HG03039 (cell line): ENCODE measurements around the gene CACNA1G.

Experiments used
- ATAC-seq: cut with Tn5 transposase; IDR thresholded peaks from one replicate; pipeline ENCODE4 v1.9.1; 2021; ENCODE audit warnings: mild to moderate bottlenecking, moderate library complexity; ENCODE audit not compliant: unreplicated experiment

Gene CACNA1G

DNA sequence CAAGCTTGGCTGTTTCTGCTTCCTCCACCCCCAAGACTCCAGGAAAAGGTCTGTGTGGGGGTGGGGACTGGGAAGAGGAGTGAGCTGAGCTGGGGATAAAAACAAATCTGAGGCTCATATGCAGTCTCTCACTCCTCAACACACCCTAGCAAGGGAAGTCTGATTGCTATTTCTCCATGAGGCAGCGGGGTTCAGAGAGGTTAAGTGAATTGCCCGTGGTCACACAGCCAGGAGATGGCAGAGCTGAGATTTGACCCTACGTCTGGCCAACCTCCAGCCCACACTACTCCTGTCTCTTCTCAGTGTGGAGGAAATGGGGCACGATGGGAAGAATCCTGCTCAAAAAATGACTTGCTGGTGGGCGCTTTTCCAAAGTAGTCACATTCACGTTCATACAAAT lies 69.4 kb downstream of the CACNA1G start:
- ATAC-seq = no peak

GRCh38 chr17:50630524-50631194 lies 70.1 kb downstream of the CACNA1G start:
- ATAC-seq = no peak

DNA sequence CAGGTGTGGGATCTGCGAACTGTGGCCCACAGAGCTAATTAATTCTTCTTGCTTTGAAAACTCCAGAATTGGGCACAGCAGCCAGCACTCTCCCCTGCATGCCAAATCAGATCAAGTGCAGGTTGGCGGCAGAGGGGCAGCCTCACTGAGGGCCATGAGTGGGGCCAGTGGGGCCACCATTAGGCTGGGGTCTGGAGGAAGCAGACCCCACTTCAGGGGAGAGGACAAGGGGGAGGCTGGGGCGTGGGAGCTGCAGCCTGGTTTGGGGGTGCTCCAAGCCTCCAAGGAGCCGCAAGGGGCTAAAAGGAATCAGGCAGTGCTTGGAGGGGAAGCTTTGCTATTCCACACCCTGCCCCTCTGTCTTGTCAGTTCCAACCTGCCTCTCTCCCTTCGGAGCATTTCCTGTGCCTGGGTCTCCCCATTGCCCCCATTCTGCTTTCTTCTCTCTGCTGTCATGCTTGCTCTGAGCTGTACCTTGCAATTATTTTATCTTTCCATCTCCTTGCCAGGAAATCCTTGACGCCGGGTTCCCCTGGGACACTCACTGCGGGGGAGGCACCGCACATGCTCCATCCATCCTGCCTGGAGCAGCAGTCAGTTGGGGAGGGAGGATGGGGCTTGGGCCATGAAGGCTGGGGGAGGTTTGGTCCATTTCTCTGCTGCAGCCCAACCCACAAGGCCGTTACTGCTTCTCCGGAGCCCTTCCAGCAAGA lies 70.8 kb downstream of the CACNA1G start:
- ATAC-seq = no peak

GRCh38 chr17:50631908-50632571 lies 71.5 kb downstream of the CACNA1G start:
- ATAC-seq = no peak

DNA sequence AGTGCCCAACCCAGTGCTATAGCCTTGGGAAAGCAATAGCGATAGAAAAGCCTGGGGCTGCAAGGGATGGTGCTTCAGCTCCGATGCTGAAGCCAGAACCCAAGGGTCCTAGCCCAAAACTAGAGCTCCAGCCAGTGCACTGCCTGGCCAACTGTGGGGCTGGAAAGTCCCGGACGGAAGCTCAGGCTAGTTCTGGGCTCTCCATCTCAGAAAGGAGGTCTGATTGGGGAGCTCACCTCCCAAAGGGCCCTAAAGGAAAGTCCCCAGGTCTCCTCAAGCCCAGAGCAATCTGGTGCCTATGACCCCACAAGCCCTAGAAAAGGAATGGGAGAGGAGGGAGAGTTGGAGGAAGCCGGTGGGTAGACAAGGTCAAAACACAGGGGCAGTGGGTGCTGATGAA lies 72.1 kb downstream of the CACNA1G start:
- no peak for ATAC-seq

DNA sequence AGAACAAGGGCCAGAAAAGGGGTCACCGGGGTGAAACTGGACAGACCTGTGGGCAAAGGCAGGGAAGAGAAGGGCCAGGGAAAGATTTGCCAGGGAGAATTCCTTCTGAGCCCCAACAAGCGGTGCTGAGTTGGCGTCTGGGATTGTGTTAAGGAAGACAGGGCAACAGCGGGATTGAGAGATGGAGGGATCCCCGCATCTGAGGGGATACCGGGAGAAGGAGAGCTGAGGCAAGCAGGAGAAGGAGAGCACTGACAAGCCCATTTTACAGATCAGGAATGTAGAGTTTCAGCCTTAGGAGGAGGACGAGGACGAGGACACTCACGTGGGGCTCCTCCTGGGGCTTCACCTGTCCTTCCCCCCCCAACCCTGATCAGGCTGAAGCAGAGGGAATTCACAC lies 73.2 kb downstream of the CACNA1G start:
- ATAC-seq = no peak

- no peak for ATAC-seq
Observed at GRCh38 chr17:50634224-50634914, 73.9 kb downstream of the CACNA1G start, which contains the start of gene ABCC3. ABCC3 (plus strand) TSS chr17:50634881; CDS start chr17:50634937, 56 bp downstream.

DNA sequence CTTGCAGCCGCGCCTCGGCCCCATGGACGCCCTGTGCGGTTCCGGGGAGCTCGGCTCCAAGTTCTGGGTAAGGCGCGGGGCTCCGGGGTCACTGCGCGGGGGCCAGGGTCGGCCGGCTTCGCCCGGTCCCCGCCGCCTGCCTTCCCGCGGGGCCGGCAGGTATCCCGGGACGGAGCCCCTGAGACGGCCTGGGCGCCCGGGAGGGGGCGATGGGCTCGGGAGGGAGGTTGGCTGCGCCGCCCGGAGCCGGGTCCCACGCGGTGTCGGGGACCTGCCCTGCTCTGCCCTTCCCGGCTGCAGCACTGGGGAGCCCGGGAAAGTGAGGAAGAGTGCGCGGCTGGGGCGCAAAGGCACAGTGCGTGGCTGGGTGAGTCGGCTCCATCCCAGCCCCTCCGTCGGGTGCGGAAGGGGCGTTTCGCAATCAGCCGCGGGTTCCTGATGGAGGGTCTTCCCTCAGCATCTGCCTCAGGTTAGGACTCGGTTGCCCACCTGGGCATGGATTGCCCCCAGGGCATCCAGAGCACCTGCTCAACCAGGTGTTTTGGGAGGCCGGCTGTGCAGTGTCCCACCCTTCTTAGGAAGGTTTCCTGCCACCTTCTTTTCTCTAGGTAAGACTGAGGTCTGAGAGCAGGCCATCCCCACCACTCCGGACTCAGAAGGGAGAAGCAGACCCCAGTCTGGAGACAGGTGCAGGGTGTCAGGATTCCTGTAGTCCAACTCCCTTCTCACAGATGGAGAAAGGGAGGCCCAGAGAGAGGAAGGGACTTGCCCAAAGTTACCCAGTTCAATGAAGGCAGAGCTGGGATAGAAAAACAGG lies 74.6 kb downstream of the CACNA1G start:
- ATAC-seq = no peak

GRCh38 chr17:50635732-50635981 lies 75.1 kb downstream of the CACNA1G start:
- no peak for ATAC-seq

GRCh38 chr17:50635982-50636803 lies 75.7 kb downstream of the CACNA1G start:
- ATAC-seq = no peak

DNA sequence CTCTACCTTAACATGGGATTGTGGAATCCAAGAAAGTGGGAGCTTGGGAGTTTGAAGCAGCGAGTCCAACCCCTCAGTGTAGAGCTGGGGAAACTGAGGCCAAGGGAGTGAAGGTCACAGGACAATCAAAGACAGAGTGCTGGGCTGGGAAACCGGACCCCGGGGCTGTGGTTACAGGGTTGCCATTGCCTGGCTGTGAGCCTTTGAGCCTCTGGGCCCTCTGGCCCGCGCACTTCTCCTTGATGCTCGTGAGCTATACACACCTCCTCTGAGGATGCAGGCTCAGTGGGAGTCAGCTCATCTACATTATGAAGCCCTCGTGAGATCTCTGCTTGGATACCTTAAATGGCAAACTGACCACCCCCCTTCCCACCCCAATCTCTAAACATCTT lies 76.3 kb downstream of the CACNA1G start:
- ATAC-seq = no peak

DNA sequence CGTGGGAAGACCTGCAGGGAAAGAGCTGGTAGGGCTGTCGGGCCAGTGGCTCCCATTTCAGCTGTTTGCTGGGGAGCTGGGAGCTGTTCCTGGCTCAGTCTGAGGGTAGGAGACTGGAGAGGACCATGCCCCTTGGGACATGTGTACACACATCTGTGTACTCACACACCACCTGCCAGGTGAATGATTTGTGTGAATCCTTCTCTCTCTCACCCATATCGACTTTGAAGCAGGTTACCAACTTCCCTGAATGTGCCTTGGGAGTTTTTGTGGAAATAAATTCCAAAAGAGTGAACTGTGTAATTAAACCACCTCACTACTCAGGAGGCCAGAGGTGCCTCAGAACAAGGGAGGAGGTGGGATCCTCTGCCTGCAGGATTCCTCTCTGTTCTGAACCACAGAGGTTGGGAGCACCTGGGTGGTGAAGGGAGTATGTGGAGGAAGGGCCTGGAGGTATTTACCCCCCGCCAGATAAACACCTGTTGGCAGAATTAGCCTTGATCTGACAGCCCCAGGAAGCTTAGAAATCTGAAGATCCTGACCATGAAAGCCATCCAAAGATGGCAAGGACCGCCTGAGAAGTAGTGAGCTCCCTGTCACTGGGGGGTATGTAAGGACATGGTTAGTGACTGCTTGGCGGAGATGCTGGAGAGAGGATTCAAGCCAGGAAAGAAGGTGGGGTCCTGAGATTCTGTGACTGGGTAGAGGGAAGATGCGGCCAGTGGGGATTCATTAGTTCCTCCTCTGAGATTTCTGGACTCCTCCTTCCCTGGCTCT lies 77.5 kb downstream of the CACNA1G start:
- no peak for ATAC-seq

- no peak for ATAC-seq
Observed at GRCh38 chr17:50638606-50638965, 78.1 kb downstream of the CACNA1G start.

- no peak for ATAC-seq
Observed at GRCh38 chr17:50638966-50639713, 78.6 kb downstream of the CACNA1G start.

DNA sequence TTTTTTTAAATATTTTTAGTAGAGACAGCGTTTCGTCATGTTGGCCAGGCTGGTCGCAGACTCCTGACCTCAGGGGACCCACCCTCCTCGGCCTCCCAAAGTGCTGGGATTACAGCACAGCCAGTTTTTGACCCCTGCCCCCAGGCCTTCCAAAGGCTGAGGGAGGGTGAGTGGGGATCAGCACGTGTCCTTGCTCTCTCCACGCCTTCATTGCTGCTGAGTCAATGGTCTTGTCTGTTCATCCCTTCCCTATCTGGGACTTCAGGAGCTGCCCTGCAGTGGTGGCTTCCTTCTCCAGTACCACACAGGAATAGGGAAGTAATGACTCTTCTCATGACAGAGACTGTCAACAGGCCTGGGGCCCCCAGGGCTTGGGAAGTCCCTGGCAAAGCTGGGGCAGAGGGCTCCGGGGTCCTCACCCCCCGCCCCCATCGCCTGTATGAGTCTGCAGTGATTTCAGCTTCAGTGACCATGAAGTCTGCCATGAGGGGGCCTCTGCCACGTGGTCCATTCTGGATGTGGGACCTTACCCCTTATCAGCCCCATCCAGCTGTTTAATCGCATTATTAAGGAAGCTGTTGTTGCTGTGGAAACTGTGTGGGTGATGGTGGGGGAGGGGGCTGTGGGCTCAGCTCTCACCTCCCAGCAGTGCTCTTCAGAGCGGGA lies 80.3 kb downstream of the CACNA1G start:
- no peak for ATAC-seq

- no peak for ATAC-seq
Observed at GRCh38 chr17:50641357-50641756, 80.8 kb downstream of the CACNA1G start.

- ATAC-seq = no peak
Observed at GRCh38 chr17:50642071-50642721, 81.7 kb downstream of the CACNA1G start.
